Keratinocyte (primary cell): ENCODE results near the gene CACNA1E. TPM values are rescaled to one million over a fixed set of nuclear protein-coding genes. Genes with fewer than 3 reads are reported as not detected.

Experiments used
- DNase-seq: peaks from one replicate; pipeline ENCODE4 v3.0.0-alpha.2; 2011; ENCODE audit warnings: low read depth, missing footprints, low spot score
- FAIRE-seq: peaks from 2 replicates; lab custom pipeline; 2011; peaks lifted over from hg19 to GRCh38; lab: Jason Lieb, UNC
- H2AFZ ChIP-seq: 2 replicates; pipeline ENCODE4 v1.6.0; 2012; ENCODE audit warnings: low read length, control low read depth, inconsistent platforms; ENCODE audit not compliant: control insufficient read depth
- H3K27ac ChIP-seq: 2 replicates; pipeline ENCODE4 v1.5.1; 2011; ENCODE audit warnings: low read length; ENCODE audit not compliant: control insufficient read depth, insufficient read depth
- H3K27me3 ChIP-seq: 3 replicates; pipeline ENCODE4 v1.6.0; 2011; ENCODE audit warnings: low read length; ENCODE audit not compliant: control insufficient read depth, insufficient read depth; ENCODE audit errors: extremely low read depth
- H3K36me3 ChIP-seq, 2 experiments: 2 replicates in 1 of 2; 3 replicates in 1 of 2; pipeline ENCODE4 v1.5.1; 2011; ENCODE audit warnings: low read length in 2 of 2, mild to moderate bottlenecking in 1 of 2; ENCODE audit not compliant: control insufficient read depth in 2 of 2, insufficient read depth in 2 of 2; ENCODE audit errors: extremely low read depth in 1 of 2
- H3K4me1 ChIP-seq: 3 replicates; pipeline ENCODE4 v1.5.1; 2011; ENCODE audit warnings: low read length; ENCODE audit not compliant: control insufficient read depth, insufficient read depth; ENCODE audit errors: extremely low read depth
- H3K4me2 ChIP-seq: 3 replicates; pipeline ENCODE4 v1.6.0; 2011; ENCODE audit warnings: low read depth, low read length; ENCODE audit not compliant: control insufficient read depth, insufficient read depth; ENCODE audit errors: extremely low read depth
- H3K4me3 ChIP-seq, 3 experiments: fragments of 200-600 bp in 1 of 3; sonication (generic) in 1 of 3; 2 replicates in 2 of 3; 3 replicates in 1 of 3; pipeline ENCODE4 v1.5.1; 2011 to 2016; ENCODE audit warnings: low read length in 3 of 3, mild to moderate bottlenecking in 3 of 3, control low read depth in 2 of 3, inconsistent platforms in 1 of 3, low read depth in 1 of 3, mixed read lengths in 1 of 3, mixed run types in 1 of 3, moderate library complexity in 1 of 3; ENCODE audit not compliant: control insufficient read depth in 2 of 3, insufficient read depth in 2 of 3; ENCODE audit errors: extremely low read depth in 1 of 3
- H3K79me2 ChIP-seq: 2 replicates; pipeline ENCODE4 v1.6.0; 2012; ENCODE audit warnings: low read length; ENCODE audit not compliant: control insufficient read depth, insufficient read depth
- H3K9ac ChIP-seq: 3 replicates; pipeline ENCODE4 v1.6.0; 2011; ENCODE audit warnings: low read length; ENCODE audit not compliant: control insufficient read depth, insufficient read depth; ENCODE audit errors: extremely low read depth
- H3K9me1 ChIP-seq: 3 replicates; pipeline ENCODE4 v1.6.0; 2011; ENCODE audit warnings: low read length; ENCODE audit not compliant: control insufficient read depth, insufficient read depth; ENCODE audit errors: extremely low read depth
- H3K9me3 ChIP-seq: 2 replicates; pipeline ENCODE4 v1.5.1; 2012; ENCODE audit warnings: low read depth, low read length; ENCODE audit not compliant: control insufficient read depth
- H4K20me1 ChIP-seq: 3 replicates; pipeline ENCODE4 v1.6.0; 2011; ENCODE audit warnings: low read length; ENCODE audit not compliant: control insufficient read depth, insufficient read depth; ENCODE audit errors: extremely low read depth
- EZH2 ChIP-seq: IDR thresholded peaks from one replicate; pipeline ENCODE4 v1.6.1; 2012; ENCODE audit warnings: inconsistent platforms, mild to moderate bottlenecking, low read length, moderate library complexity
- dilution Hi-C: fragments of 300-500 bp; cut with MboI; formaldehyde crosslinking; loops from one replicate; pipeline ENCODE4 v1.7.0; 2020; ENCODE audit warnings: low sequenced_read_pairs; ENCODE audit not compliant: extremely low pct_ligation_motif_present
- polyA plus RNA-seq, 5 experiments: library from polyadenylated mRNA; depleted of rRNA in 3 of 5; stranded (reverse) in 3 of 5; stranded (forward) in 1 of 5; unstranded in 1 of 5; fragments of >200 nt; gene quantifications; 1 replicate in 1 of 5; 2 replicates in 3 of 5; 3 replicates in 1 of 5; pipeline versions ENCODE4 v1.2.1 to v1.2.3, GENCODE V29; 2011 to 2012; ENCODE audit warnings: missing spikeins in 2 of 5, low read depth in 1 of 5, low replicate concordance in 1 of 5
- TF ChIP-seq, protein P1 (sequence below), 3 experiments: IDR thresholded peaks in 1 of 3; conservative IDR thresholded peaks in 1 of 3; optimal IDR thresholded peaks in 1 of 3; 2 replicates in 2 of 3; 3 replicates in 1 of 3; pipeline versions ENCODE3 to v1.5.1; 2011; ENCODE audit warnings: low read length in 3 of 3, mild to moderate bottlenecking in 3 of 3, moderate library complexity in 2 of 3, control low read depth in 1 of 3, inconsistent platforms in 1 of 3; ENCODE audit not compliant: insufficient read depth in 2 of 3; ENCODE audit errors: extremely low read depth in 1 of 3

CACNA1E gene
- polyA plus RNA-seq, 1 donor (not counting 4 experiments of a cell fraction or from before 2014, with no cell fraction given), result not detected

- DNase-seq (no peak), FAIRE-seq (no peak)
- Histone ChIP-seq H3K4me1 (no peaks in the 10 kb centered on the region), H3K4me2 (no peak overlapping the region), H3K9me3 (no peaks in the 10 kb centered on the region), H3K36me3 (no peaks in the 10 kb centered on the region), H3K27me3 (peaks cover 9% of the 10 kb centered on the region), H2AFZ (no peak overlapping the region), H3K4me3 (no peak overlapping the region), H3K27ac (no peak overlapping the region), H3K9me1 (no peaks in the 10 kb centered on the region), H3K9ac (no peak overlapping the region), H3K79me2 (no peaks in the 10 kb centered on the region), H4K20me1 (no peaks in the 10 kb centered on the region)
- dilution Hi-C loops, result no loop called here
- TF ChIP-seq, protein P1, sequence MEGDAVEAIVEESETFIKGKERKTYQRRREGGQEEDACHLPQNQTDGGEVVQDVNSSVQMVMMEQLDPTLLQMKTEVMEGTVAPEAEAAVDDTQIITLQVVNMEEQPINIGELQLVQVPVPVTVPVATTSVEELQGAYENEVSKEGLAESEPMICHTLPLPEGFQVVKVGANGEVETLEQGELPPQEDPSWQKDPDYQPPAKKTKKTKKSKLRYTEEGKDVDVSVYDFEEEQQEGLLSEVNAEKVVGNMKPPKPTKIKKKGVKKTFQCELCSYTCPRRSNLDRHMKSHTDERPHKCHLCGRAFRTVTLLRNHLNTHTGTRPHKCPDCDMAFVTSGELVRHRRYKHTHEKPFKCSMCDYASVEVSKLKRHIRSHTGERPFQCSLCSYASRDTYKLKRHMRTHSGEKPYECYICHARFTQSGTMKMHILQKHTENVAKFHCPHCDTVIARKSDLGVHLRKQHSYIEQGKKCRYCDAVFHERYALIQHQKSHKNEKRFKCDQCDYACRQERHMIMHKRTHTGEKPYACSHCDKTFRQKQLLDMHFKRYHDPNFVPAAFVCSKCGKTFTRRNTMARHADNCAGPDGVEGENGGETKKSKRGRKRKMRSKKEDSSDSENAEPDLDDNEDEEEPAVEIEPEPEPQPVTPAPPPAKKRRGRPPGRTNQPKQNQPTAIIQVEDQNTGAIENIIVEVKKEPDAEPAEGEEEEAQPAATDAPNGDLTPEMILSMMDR (optimal IDR thresholded peaks at IDR 0.05 in 1 of 3, IDR thresholded peaks at IDR 0.05 in 1 of 3, conservative IDR thresholded peaks at IDR 0.05 in 1 of 3; ENCODE audit: extremely low read depth in 1 of 3, insufficient read depth in 2 of 3, low read length in 3 of 3), result no peak
- TF ChIP-seq EZH2, result no peak
Observed at GRCh38 chr1:181506563-181507353, 23.4 kb downstream of the CACNA1E start.

DNA sequence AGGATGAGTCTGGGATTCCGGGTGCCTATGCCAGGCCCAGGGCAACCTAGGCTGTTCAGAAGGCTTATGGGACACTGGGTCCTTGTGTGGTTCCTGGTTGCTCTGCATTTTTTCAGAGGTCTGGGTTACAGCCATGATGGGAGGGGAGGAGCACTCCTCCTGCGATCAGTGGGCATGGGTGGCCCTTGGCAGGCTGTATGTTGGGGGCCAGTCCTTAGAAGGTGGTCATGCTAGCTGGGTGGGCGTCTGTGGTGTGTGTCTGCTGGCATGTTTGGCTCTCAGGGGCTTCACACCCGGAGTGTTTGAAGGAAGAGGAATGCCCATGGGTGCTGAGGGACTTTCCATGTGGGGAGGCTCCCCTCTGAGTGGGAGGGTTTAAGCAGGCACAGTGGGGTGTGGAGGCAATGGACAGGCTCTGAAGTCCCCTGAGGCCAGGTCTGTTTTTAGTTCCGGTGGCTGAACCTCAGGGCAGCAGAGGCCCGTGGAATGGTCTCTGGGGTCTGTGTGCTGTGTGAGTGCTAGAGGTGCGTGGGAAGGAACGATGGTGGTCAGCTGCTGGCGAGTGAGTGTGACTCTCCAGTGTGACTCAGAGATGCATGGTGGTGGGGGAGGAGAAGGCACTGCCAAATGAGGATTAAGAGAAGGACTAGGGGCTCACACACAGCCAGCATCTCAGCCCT, 25.3 kb downstream of the CACNA1E start:
- no peak overlapping the region for H3K9ac ChIP-seq
- no peak overlapping the region for H3K4me2 ChIP-seq

More for the DNA sequence above, 25.3 kb downstream of the CACNA1E start:
- Histone ChIP-seq H3K79me2 (no peaks in the 10 kb centered on the region), H3K36me3 (no peaks in the 10 kb centered on the region), H3K27ac (no peak overlapping the region), H3K4me3 (no peak overlapping the region), H3K27me3 (peaks cover 9% of the 10 kb centered on the region), H3K4me1 (no peaks in the 10 kb centered on the region), H3K9me3 (no peaks in the 10 kb centered on the region), H3K9me1 (no peaks in the 10 kb centered on the region), H4K20me1 (no peaks in the 10 kb centered on the region), H2AFZ (no peak overlapping the region)
- FAIRE-seq, result no peak
- dilution Hi-C loops, result no loop called here
- TF ChIP-seq, protein P1 (optimal IDR thresholded peaks at IDR 0.05 in 1 of 3, IDR thresholded peaks at IDR 0.05 in 1 of 3, conservative IDR thresholded peaks at IDR 0.05 in 1 of 3; ENCODE audit: extremely low read depth in 1 of 3, insufficient read depth in 2 of 3, low read length in 3 of 3), result no peak
- no peak for TF ChIP-seq EZH2
- DNase-seq, result no peak
